SU-DHL-6 (cell line): ENCODE measurements around the gene CNKSR3.

Source experiments
- H2AFZ ChIP-seq: fragments of 200-600 bp; sonication (generic); 2 replicates; pipeline ENCODE4 v1.6.1; 2014; ENCODE audit warnings: low read depth, mild to moderate bottlenecking, moderate library complexity, mixed read lengths, antibody characterized with exemption, low read length; ENCODE audit not compliant: severe bottlenecking
- H3F3A ChIP-seq: fragments of 200-600 bp; shearing (Covaris generic); 2 replicates; pipeline ENCODE4 v1.6.0; 2016; ENCODE audit warnings: antibody characterized with exemption, mild to moderate bottlenecking; ENCODE audit not compliant: insufficient read depth
- H3K27ac ChIP-seq: fragments of 200-600 bp; sonication (generic); 2 replicates; pipeline ENCODE4 v1.5.1; 2016; ENCODE audit warnings: low read depth, mild to moderate bottlenecking, low read length, moderate library complexity, mixed read lengths
- H3K27me3 ChIP-seq: fragments of 200-600 bp; sonication (generic), shearing (Covaris generic); 2 replicates; pipeline ENCODE4 v1.6.0; 2014; ENCODE audit warnings: mild to moderate bottlenecking, low read length
- H3K36me3 ChIP-seq: fragments of 200-600 bp; sonication (generic); 2 replicates; pipeline ENCODE4 v1.6.1; 2014; ENCODE audit warnings: mild to moderate bottlenecking, low read length, mixed read lengths
- H3K4me2 ChIP-seq: fragments of 300-600, 200-600 bp; shearing (Covaris generic), sonication (generic); 2 replicates; pipeline ENCODE4 v1.6.0; 2014; ENCODE audit warnings: low read length, low read depth, mild to moderate bottlenecking; ENCODE audit not compliant: poor library complexity, severe bottlenecking
- H3K4me3 ChIP-seq: fragments of 200-600 bp; sonication (generic); 2 replicates; pipeline ENCODE4 v1.5.1; 2014; ENCODE audit warnings: antibody characterized with exemption, low read length, mild to moderate bottlenecking, mixed read lengths; ENCODE audit not compliant: insufficient read depth, poor library complexity, severe bottlenecking
- H3K79me2 ChIP-seq: fragments of 200-600 bp; sonication (generic); 2 replicates; pipeline ENCODE4 v1.6.1; 2014; ENCODE audit warnings: mild to moderate bottlenecking, low read length, moderate library complexity; ENCODE audit not compliant: insufficient read depth
- H3K9ac ChIP-seq: fragments of 200-600 bp; sonication (generic); 2 replicates; pipeline ENCODE4 v1.7.0; 2014; ENCODE audit warnings: mild to moderate bottlenecking, low read length
- H3K9me2 ChIP-seq: fragments of 200-600 bp; sonication (generic); replicated peaks from 2 replicates; pipeline ENCODE4 v1.6.1; 2014; ENCODE audit warnings: low read length; ENCODE audit not compliant: insufficient read depth
- H3K9me3 ChIP-seq: fragments of 200-600 bp; sonication (generic); 2 replicates; pipeline ENCODE4 v1.6.1; 2014; ENCODE audit warnings: low read length, mixed read lengths; ENCODE audit not compliant: insufficient read depth
- H4K20me1 ChIP-seq: fragments of 200-600 bp; sonication (generic); 2 replicates; pipeline ENCODE4 v1.6.1; 2014; ENCODE audit warnings: low read depth, mild to moderate bottlenecking, antibody characterized with exemption, low read length, moderate library complexity, mixed read lengths
- EZH2phosphoT487 ChIP-seq: fragments of 200-600 bp; sonication (generic), shearing (Covaris generic); conservative IDR thresholded peaks from 2 replicates; pipeline ENCODE4 v1.6.1; 2018; ENCODE audit warnings: mild to moderate bottlenecking, antibody characterized with exemption, low read length, moderate library complexity, mixed read lengths
- TF ChIP-seq, protein P1 (sequence below): fragments of 200-600 bp; sonication (generic); IDR thresholded peaks from one replicate; pipeline ENCODE4 v1.5.1; 2017; ENCODE audit warnings: antibody characterized with exemption, mild to moderate bottlenecking, low read length, moderate library complexity; ENCODE audit not compliant: insufficient read depth, poor library complexity, severe bottlenecking

CNKSR3 gene

GRCh38 chr6:154386848-154387717 lies 123.4 kb downstream of the CNKSR3 start:
- Histone ChIP-seq H3K4me2 (no peak overlapping the region), H3F3A (no peaks in the 10 kb centered on the region), H3K27me3 (no peaks in the 10 kb centered on the region), H3K4me3 (no peak overlapping the region), H3K79me2 (no peaks in the 10 kb centered on the region), H3K9me3 (no peaks in the 10 kb centered on the region), H3K27ac (no peak overlapping the region), H3K9me2 (no peaks in the 10 kb centered on the region), H3K9ac (no peak overlapping the region), H2AFZ (no peak overlapping the region), H4K20me1 (no peaks in the 10 kb centered on the region), H3K36me3 (no peaks in the 10 kb centered on the region)
- no peak for TF ChIP-seq EZH2phosphoT487
- TF ChIP-seq, protein P1, sequence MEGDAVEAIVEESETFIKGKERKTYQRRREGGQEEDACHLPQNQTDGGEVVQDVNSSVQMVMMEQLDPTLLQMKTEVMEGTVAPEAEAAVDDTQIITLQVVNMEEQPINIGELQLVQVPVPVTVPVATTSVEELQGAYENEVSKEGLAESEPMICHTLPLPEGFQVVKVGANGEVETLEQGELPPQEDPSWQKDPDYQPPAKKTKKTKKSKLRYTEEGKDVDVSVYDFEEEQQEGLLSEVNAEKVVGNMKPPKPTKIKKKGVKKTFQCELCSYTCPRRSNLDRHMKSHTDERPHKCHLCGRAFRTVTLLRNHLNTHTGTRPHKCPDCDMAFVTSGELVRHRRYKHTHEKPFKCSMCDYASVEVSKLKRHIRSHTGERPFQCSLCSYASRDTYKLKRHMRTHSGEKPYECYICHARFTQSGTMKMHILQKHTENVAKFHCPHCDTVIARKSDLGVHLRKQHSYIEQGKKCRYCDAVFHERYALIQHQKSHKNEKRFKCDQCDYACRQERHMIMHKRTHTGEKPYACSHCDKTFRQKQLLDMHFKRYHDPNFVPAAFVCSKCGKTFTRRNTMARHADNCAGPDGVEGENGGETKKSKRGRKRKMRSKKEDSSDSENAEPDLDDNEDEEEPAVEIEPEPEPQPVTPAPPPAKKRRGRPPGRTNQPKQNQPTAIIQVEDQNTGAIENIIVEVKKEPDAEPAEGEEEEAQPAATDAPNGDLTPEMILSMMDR, result no peak

- Histone ChIP-seq H4K20me1 (no peaks in the 10 kb centered on the region), H3K27ac (no peak overlapping the region), H3K4me3 (no peak overlapping the region), H3K4me2 (no peak overlapping the region), H3K36me3 (no peaks in the 10 kb centered on the region), H3K79me2 (no peaks in the 10 kb centered on the region), H3F3A (no peaks in the 10 kb centered on the region), H2AFZ (no peak overlapping the region), H3K9me3 (no peaks in the 10 kb centered on the region), H3K9ac (no peak overlapping the region), H3K27me3 (no peaks in the 10 kb centered on the region), H3K9me2 (no peaks in the 10 kb centered on the region)
- TF ChIP-seq, protein P1, result no peak
- no peak for TF ChIP-seq EZH2phosphoT487
Observed at GRCh38 chr6:154384191-154384590, 126.3 kb downstream of the CNKSR3 start.

- no peak overlapping the region for H3K4me2 ChIP-seq
- TF ChIP-seq, protein P1, result no peak
- TF ChIP-seq EZH2phosphoT487, result no peak
- no peaks in the 10 kb centered on the region for H3K79me2 ChIP-seq
Observed at GRCh38 chr6:154383273-154383672, 127.2 kb downstream of the CNKSR3 start.

More at GRCh38 chr6:154383273-154383672, 127.2 kb downstream of the CNKSR3 start:
- H3F3A ChIP-seq, result no peaks in the 10 kb centered on the region
- no peaks in the 10 kb centered on the region for H3K9me2 ChIP-seq
- H2AFZ ChIP-seq, result no peak overlapping the region
- no peak overlapping the region for H3K4me3 ChIP-seq
- H3K27me3 ChIP-seq, result no peaks in the 10 kb centered on the region
- H3K9me3 ChIP-seq, result no peaks in the 10 kb centered on the region
- H4K20me1 ChIP-seq, result no peaks in the 10 kb centered on the region
- H3K9ac ChIP-seq, result no peak overlapping the region
- H3K27ac ChIP-seq, result no peak overlapping the region
- no peaks in the 10 kb centered on the region for H3K36me3 ChIP-seq
